ENCODE measurements around the gene RALGPS1.

The RALGPS1 gene

GRCh38 chr9:127264462-127265219 lies 350.1 kb downstream of the RALGPS1 start, which contains the start of gene GARNL3:
GARNL3 (plus strand) TSS chr9:127264774; CDS start chr9:127264878, 104 bp downstream.
- no peak for DNase-seq (ENCODE audit: low read depth)

DNA sequence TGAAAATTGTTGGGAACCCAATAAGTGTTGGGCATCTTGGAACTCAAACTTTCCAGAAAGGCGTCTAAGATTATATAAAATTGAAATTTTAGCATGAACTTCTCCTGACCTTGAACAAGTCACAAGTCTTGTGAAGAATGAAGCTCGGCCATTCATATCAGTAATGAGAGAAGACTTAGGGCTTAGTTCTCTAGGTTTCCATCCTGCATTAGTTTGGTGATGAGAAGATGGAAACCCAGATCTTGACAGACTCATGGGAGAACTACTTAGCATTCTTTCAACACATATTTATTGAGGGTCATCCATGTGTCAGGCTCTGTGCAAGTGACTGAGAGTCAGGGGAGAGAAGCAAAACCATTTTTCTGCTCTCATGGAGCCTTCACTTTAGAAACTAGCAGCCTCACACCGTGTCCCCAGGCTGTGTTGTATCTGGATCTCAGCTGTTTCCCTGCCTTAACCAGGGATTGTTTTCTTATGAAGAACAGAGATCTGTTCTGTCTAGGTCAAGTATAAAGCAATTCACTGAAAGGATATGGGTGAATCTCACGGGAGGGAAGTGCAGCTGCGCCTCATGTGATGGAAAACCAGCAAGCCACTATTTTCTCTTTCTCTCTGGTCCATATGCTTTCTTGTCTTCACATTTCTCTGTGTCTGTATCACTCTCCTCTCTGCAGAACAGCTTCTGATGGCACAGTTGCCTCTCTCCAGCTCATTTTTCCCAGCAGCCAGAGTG lies 353.4 kb downstream of the RALGPS1 start:
- no peak for DNase-seq (ENCODE audit: low read depth)

GRCh38 chr9:127269449-127269848 lies 354.9 kb downstream of the RALGPS1 start:
- DNase-seq (ENCODE audit: low read depth) = no peak

Measured in activated T-cell treated with anti-CD3 and anti-CD28 coated beads for 24 hours (primary cell).